Measurements from ENCODE around the gene LCK.
"Not testable (repeated sequence)": the region's sequence is repeated elsewhere in the genome, so short reads cannot be mapped to it uniquely, and the experiment has no call there.

LCK gene

DNA sequence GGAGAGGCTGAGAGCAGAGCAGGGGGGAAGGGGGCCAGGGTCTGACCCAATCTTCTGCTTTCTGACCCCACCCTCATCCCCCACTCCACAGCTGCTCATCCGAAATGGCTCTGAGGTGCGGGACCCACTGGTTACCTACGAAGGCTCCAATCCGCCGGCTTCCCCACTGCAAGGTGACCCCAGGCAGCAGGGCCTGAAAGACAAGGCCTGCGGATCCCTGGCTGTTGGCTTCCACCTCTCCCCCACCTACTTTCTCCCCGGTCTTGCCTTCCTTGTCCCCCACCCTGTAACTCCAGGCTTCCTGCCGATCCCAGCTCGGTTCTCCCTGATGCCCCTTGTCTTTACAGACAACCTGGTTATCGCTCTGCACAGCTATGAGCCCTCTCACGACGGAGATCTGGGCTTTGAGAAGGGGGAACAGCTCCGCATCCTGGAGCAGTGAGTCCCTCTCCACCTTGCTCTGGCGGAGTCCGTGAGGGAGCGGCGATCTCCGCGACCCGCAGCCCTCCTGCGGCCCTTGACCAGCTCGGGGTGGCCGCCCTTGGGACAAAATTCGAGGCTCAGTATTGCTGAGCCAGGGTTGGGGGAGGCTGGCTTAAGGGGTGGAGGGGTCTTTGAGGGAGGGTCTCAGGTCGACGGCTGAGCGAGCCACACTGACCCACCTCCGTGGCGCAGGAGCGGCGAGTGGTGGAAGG, 23.7 kb downstream of the LCK start:
- no peak for DNase-seq

DNA sequence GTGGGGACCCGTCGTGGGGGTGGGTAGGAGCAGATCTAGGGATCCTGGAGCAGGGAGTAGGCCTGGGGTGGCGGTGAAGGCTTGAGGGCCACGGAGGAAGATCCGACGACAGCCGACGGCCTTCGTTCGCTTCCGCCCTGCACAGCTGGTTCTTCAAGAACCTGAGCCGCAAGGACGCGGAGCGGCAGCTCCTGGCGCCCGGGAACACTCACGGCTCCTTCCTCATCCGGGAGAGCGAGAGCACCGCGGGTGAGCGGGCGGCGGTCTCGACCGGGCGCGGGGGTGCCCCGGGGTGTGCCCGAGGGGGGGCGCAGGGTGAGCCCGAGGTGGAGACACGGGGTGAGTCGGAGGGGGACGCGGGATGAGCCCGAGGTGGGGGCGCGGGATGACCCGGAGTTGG, 24.4 kb downstream of the LCK start:
- no peak for DNase-seq

DNA sequence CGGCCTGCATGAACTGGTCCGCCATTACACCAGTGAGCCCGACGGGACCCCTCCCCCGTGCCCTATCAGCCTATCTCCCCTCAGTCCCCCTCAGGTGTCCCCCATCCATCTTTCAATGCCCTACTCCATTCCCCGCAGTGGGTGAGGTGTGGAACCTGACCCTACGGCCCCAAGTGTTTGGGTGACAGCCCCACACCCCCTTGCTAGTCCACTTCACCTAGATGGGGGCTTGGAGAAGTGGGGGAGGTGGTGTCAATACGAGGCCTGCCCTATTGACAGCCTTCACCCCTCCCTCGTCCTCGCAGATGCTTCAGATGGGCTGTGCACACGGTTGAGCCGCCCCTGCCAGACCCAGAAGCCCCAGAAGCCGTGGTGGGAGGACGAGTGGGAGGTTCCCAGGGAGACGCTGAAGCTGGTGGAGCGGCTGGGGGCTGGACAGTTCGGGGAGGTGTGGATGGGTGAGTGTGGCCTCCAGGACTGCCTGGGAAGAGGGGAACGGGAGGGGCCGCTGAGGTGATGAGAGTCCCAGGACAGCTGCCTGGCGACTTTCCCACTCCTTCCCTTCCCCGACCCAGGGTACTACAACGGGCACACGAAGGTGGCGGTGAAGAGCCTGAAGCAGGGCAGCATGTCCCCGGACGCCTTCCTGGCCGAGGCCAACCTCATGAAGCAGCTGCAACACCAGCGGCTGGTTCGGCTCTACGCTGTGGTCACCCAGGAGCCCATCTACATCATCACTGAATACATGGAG, 25.1 kb downstream of the LCK start:
- DNase-seq: no peak

DNA sequence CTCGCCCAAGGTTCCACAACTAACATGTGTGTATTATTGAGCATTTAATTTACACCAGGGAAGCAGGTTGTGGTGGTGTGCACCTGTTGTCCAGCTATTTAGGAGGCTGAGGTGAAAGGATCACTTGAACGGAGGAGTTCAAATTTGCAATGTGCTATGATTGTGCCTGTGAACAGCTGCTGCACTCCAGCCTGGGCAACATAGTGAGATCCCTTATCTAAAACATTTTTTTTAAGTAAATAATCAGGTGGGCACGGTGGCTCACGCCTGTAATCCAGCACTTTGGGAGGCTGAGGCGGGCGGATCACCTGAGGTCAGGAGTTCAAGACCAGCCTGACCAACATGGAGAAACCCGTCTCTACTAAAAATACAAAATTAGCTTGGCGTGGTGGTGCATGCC, 33.7 kb downstream of the LCK start:
- not testable (repeated sequence) for DNase-seq

DNA sequence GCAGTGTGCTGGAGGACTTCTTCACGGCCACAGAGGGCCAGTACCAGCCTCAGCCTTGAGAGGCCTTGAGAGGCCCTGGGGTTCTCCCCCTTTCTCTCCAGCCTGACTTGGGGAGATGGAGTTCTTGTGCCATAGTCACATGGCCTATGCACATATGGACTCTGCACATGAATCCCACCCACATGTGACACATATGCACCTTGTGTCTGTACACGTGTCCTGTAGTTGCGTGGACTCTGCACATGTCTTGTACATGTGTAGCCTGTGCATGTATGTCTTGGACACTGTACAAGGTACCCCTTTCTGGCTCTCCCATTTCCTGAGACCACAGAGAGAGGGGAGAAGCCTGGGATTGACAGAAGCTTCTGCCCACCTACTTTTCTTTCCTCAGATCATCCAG, 34.6 kb downstream of the LCK start:
- DNase-seq: no peak

DNA sequence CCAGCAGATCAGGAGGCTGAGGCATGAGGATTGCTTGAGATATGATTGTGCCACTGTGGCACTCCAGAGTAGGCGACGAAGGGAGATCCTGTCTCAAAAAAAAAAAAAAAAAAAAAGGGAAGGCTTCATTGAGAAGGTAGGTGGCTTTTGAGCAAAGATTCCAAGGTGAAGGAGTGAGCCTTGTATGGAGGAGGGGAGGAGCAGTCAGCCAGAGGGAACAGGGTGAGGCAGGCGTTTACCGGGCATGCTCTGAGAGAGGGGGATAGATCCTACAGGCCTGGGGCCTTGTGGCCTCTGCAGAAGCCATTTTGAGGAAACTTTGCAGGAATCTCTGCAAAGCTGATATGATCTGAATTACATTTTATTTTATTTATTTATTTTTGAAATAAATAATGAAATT, 35.7 kb downstream of the LCK start:
- no peak for DNase-seq

DNA sequence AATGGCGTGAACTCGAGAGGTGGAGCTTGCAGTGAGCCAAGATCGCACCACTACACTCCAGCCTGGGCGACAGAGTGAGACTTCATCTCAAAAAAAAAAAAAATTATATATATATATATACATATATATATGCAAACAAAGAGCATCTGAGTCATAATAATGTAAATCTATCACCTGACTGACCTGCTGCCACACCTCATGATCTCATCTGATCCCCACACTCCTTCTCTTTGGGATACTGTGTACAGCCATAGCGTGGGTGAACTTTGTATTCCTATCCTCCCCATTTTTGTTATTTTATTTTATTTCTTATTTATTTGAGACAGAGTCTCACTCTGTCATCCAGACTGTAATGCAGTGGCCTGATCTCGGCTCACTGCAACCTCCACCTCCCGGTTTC, 38.2 kb downstream of the LCK start:
- DNase-seq: no peak

DNA sequence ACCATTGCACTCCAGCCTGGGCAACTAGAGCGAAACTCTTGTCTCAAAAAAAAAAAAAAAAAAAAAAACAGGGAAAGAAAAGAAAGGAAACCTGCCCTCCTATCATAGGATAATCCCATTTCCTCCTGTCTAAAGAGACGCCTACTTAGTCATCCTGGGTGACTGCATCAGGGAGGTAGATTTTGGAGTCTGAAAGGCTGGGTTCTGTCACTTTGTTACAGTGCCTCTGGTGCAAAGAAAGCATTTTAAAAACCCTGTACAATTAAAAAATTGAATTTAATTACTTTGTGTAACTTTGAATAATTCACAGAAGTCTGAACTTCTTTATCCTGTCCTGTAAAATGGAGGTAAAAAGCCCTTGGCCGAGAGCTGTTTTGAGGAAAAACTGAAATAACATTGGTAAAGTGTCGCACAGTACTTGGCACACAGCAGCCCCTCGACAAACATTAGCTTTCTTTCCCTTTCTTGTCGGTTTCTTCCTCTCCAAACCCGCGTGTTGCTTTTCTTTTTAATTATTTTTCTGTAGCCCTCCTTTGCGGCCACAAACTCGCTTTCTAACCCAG, 40.2 kb downstream of the LCK start:
- no peak for DNase-seq

DNA sequence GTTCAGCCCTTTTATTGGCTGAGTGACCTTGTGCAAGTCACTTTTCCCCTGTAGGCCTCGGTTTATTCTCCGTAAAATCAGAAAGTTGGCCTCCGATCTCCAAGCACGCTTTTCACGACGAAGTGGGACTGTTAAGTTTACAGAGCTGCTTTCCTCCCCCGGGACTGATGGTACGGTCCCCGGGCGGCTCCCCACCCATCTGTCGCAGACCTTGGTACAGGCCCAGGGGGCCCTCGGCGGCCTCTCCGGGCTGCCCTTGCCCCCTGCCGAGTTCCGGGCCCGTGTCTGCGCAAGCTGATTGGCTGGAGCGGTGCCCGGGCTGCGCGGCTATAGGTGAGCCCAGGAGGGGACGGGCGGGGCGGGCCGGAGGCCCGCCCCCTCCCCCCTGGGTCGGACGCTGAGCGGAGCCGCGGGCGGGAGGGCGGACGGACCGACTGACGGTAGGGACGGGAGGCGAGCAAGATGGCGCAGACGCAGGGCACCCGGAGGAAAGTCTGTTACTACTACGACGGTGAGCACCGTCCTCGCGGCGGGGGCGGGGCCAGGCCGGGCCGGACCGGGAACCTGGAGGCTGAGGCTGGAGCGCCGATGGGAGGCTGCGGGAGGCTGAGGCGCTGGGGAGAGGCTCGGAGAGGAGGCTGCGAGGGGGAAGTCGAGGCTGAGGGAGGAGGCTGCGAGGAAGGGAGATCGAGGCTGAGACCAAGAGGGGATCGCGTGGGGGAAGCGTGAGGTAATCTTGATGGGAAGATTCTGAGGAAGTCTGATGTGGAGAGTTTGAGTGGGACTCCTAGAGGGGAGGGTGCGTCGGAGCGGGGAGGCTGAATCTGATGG, 40.9 kb downstream of the LCK start, which contains the start of gene HDAC1:
HDAC1 (plus strand) TSS at position 376 of the 831 bp plus-strand sequence; CDS start at position 463, 87 bp downstream.
- peak; percentile 89 for DNase-seq

DNA sequence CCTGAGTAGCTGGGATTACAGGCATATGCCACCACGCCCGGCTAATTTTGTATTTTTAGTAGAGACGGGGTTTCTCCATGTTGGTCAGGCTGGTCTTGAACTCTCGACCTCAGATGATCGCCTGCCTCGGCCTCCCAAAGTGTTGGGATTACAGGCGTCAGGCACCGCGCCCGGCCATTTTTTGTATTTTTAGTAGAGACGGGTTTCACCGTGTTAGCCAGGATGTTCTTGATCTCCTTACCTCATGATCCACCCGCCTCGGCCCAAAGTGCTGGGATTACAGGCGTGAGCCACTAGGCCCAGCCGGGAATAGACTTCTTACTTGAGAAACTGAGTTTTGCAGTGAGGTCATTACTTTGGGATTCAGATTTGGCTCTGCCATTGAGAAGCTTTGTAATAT, 47.1 kb downstream of the LCK start:
- not testable (repeated sequence) for DNase-seq

DNA sequence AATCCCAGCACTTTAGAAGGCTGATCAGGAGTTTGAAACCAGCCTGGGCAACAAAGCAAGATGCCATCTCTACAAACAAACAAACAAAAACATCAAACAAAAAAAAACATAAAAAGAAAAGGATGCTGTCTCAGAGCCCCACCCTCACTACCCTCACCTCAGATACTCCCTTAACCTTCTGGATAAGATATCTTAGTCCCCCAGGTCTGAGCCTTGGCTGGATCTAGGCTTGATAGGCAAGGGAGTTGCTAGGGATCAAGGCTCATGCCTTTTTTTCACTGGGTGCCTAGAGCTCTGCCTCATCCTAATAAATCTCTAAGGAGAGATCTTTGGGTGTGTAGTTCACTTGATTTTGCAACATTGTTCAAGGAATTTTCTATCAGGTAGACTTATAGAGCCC, 48.3 kb downstream of the LCK start:
- no peak for DNase-seq

DNA sequence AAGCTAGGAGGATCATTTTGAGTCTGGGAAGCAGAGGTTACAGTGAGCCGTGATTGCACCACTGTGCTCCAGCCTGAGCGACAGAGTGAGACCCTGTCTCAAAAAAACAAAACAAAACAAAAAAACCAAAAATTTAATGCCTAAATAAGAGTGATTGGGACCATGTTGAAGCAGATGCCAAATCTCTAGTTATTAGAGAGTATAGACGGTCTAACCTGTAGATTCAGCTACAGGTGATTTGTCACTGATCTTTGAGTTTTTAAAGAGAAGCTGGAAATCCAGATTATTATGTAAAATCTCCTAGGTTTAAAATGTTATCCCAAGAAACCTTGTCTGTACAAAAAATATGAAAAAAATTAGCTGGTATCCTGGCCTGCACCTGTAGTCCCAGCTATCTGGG, 52.3 kb downstream of the LCK start:
- DNase-seq: no peak

DNA sequence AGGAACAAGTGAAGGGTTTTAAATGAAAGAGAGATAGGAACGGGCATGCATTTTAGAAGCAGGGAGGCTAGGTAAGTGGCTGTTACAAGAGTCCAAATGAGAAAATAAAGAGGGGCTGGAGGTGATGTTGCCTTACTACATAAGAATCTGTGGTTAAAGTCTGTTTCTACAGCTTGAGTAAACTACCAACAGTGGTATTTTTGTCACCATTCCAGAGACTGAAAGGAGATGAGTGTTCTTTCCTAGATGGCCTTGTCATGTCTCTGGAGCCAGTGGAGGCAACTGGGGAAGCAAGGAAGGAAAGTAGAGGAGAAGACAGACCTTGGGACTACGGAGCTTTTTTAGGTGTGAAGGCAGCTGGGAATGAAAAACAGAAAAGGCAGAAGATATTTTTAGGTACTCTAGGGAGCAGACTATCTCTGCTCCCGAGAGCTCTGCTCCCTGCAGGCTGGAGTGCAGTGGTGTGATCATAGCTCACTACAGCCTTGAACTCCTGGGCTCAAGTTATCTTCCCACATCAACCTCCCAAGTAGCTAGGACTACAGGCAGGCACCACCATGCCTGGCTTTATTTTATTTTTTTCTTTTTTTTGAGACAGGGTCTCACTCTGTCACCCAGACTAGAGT, 53.0 kb downstream of the LCK start:
- DNase-seq: no peak

DNA sequence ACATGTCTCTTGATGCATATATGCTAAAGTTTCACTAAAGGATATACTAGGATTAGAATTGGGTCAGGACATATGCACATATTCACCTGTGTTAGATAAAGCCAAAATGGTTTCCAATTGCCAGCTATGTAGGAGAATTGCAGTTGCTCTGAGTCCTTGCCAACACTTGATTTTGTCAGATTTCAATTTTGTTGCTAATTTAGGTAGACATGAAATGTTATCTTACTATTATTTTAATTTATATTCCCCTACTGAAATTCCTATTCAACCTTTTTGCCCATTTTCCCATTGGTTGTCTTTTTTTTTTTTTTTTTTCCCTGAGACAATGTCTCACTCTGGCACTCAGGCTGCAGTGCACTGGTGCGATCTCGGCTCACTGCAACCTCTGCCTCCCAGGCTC, 54.2 kb downstream of the LCK start:
- no peak for DNase-seq

DNA sequence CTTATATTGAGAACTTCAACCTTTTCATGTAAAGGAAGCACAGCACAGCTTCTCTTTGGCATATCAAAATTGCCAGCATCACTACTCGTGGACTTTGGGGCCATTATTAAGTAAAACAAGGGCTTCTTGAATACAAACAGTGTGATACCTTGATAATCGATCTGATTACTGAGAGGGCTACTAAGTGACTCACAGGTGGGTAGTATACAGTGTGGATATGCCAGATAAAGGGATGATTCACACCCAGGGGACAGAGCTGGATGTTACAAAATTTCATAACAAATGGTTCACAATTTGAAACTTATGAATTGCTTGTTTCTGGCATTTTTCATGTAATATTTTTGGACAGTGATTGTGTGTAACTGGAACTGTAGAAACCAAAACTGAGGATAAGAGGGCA, 56.3 kb downstream of the LCK start:
- DNase-seq: no peak

DNA sequence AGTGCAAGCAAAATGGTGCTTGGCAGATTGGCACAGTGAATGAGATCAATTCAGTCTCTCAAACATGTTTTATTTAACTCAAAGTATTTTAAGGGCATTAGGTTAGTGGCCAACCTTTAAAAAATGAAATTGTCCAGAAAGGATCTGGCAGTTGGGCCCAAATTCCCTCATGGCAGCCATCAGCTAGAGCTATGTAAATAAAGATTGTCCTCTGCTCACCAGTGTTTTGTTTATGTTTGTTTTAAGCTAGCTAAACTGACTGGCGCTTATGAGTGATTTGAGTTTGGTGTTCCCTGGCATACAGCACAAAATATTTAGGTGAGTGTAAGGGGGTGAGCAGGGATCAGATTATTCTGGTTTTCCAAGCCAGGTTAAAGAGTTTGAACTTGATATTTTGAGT, 58.9 kb downstream of the LCK start:
- no peak for DNase-seq

DNA sequence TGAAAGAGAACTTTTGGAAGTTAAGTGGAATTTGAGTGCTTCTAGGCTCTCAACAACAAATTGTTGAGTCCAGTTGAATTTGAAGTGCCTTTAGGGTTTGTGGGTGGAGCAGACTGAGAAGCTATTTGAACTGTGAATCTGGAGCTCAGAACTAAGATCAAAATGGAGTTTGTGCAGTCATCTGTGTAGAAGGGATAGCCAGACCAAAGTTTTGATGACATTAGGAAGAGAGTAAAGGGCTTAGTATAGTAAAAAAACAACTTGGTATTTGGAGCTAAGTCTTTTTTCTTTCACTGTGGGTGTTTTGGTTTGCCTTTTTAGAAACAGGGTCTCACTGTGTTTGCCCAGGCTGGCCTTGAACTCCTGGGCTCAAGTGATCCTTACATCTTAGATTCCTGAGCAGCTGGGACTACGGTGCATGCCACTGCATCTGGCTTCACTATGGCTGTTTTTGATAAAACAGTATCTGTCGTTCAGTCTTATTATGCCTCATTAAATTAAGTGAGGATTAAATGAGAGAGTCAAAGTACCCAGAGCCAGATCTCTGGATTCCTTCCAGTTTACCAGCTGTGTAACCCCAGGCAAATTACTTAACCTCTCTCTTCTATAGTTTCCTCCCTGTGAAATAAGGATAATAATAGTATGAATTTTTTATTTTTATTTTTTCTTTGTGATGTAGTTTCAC, 60.8 kb downstream of the LCK start:
- no peak for DNase-seq

DNA sequence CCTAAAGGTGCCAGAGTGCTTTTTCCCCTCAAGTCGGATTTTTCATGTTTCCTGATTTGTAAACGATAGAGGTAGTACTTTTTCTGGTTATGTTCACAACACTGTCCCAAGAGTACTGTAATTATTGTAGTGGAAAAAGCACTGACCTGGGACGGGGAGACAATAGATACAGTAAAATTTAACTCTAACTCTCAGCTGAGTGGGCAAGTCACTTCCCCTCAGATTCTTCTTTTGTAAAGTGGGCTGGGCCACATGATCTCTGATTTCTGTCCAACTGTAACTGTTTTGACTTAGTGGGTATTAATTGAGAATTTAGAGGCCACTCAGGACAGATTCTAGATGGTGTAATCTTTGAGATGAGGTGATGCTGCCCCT, 65.8 kb downstream of the LCK start:
- DNase-seq: no peak

DNA sequence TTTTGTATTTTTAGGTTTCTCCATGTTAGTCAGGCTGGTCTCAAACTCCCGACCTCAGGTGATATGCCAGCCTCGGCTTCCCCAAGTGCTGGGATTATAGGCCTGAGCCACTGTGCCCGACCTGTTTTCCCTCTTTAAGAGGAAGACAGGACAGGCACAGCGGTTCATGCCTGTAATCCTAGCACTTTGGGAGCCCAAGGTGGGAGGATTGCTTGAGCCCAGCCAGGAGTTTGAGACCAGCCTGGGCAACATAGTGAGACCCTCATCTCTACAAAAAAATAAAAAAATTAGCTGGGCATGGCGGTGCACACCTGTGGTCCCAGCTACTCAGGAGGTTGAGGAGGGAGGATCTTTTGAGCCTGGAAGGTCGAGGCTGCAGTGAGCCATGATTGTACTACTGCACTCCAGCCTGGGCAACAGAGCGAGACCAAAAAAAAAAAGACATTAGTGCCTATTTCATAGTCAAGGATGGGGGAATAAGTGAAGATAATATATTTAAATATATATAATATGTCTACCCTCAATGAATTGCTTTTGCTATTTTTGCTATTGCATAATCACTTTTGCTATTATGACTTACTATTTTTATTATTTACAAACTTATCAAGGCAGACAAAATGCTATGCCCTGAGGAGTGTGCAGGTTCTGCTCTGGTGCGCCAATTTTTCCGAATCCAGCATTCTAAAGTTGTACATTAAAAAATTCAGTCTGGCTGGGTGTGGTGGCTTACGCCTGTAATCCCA, 67.2 kb downstream of the LCK start:
- no peak for DNase-seq

DNA sequence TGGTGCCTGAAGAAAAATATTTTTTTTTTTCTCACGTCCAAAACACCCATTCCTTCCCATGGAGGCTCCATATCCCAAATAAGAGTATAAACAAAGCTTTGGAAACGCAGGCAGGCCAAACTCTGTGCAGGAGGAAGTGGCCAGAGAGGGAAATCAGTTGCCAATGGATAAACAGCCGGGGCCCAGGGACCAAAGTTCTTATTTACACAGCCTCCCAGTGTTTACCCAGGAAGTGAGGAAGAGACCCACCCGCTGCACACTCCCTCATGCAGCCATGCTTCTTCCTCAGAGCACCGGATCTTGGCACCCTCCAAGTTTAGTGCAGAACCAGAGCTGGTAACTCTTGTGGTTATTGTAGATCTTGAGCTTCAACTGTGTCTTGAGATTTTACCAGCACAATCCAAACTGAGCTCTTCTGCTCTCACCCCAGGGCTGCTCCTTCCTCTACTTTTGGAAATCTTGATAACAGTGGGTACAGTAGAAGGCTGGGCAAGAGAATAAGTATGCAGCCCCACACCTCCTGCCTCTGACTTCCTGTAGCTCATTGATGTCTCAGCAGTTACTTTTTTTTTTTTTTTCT, 70.7 kb downstream of the LCK start:
- no peak for DNase-seq

DNA sequence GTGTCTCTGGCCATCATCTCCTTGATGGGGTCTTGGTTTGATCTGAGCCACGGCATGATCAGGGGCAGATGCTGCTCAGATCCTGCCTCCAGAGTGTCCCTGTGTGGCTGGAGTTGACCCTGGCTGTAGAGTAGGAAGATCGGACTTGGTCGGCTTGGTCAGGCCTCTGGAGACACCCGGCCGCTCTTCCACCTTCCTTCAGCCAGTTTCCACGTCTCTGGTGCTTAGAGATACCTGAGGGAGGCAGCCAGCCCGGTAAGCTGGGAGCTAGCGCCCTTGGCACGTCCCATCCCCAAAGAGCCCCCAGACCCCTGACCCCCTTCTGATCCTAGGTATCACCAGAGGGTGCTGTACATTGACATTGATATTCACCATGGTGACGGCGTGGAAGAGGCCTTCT, 76.1 kb downstream of the LCK start:
- no peak for DNase-seq
